Embryonic facial prominence (tissue), 1 donor: ENCODE results near the gene PRKCQ.

ENCODE experiments used
- DNase-seq: peaks from one replicate; pipeline ENCODE4 v3.0.0-alpha.2; 2016; ENCODE audit errors: extremely low spot score

The PRKCQ gene

DNA sequence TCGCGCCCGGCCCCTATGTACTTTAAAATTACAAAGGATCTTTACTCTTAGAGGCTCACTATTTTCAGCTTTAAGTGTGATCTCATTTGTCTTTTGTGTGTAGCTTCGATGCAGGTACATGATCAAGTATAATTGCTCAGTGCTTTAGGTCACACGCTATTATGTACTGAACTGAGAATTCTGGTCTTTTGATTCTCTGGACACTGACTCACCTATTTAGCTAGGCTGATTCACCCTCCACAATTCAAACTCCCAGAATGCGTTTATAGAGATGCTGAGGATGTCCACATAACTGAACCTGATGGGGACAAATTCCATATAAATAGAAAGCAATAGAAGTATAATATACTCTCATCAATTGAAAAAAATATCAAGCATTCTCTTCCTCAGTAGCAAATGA lies 57.8 kb downstream of the PRKCQ start:
- no peak for DNase-seq

GRCh38 chr10:6520138-6520537 lies 59.9 kb downstream of the PRKCQ start:
- DNase-seq: no peak

DNA sequence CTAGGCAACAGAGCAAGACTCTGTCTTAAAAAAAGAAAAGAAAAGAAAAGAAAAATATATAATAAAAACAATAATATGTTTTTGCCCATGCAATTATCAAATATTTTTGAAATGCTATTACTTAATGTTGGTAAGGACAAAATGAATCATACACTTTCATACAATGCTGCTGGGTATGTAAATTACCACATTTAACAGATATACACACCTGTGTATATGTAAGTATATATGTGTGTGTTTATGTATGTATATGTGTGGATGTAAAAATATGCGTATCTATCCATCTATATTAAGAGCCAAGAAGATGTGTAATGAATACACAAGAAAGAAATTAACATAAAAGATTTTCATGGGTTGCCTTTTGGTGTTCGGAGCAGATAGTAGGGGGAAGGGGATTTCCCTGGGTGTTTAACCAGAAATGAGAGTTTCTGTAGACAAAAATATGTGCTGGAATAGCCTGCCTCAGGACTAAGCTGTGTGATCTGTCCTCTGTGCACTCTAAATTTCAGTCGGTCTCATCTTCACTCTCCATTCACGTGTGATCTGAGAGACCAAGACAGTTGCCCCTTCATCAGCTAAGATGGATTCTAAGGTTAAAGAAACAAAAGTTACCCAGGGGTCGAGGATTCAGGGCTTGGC lies 61.2 kb downstream of the PRKCQ start:
- no peak for DNase-seq

DNA sequence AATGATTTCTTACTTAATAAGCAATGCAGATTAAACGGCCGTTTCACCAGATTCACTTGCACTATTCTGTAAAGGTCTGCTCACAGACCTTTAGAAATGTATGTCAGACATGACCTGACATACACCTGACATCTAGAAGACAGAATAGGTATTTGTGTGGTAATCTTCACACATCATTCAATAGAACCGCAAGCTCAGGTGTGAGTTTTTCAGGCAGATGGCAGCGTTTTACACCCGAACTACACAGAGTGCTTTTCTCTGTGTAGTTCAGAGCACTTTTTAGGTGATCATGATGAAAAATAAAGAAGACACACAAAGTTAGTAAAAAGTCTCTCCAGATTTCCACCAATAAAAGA lies 63.2 kb downstream of the PRKCQ start:
- DNase-seq: no peak

- DNase-seq: no peak
These were observed 63.7 kb downstream of the PRKCQ start for GRCh38 chr10:6516281-6516928.

DNA sequence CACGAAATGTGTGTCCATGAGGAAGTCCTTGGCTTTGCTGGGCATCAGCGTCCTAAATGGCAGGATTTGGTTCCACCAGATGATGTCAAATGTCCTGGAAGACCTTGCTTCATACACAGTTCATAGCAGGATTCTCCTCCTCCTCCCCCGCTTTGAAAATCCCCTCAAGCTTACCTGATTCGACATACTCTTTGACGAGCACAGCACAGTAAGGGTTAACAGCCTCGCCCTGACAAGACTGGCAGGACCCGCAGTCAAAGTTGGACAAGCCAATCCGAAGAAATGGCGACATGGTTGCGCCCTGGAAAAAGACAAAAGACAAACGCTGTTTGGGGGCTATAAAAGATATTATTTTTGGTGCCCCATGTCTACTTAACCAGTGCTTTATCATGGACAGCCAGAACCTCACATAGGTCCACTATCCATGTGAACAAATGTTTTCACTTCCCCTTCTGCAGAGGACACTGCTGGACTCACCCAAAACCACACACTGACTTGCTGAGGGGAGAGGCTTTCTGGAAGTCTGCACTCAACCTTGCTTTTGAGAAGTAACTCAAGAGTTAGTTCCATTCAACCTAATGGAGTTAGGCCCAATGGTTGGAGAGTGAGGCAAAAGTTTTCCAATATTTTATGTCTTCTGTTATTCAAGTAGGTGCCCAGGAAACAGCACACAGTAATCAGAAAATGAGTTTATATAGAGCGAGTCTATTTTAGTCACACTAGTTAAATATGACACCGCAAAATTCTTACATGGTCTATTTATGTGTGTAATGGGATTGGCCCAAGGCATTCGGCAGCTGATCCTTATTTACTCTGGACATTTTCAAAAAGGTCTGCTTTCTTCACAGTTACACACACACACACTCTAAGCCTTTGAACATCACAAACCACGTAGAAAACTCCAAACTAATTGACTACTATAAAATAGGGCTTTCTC lies 65.0 kb downstream of the PRKCQ start:
- DNase-seq: no peak

DNA sequence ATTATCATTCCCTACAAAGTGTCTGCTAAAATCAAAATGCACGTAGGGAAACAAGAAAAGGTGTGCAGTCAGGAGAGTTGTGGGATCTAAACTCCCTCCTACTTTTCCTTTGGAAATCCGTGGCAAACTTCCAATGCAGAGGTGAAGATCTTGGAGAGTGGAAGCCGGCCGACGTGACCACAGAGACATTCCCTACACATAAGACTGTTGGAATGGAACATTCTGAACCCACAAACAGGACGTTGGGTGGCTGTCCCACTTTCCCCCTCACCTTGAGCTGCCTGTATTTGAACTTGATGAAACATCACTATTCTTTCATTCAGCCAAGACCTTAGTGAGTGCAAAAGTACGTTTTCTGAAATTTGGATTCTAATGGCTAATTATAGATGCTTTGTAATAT lies 65.9 kb downstream of the PRKCQ start:
- DNase-seq: no peak

DNA sequence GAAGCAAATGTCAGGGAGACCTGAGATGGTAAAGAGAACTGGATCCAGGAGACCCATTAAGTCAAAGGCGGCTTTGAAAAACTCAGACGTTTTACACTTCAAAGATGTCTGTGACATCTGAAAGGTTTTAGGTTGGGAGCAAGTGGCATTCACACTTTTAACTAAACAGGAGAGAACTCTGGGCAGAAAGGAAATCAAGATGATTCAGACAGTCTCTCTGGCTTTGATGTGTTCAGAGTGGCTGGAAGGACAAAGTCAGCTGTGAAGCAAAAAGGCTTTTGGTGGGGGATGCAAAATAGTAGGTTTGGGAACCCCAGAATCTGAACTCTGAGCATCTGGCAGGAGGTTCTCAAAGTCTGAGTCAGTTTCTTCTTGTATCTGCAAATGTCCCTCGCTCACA lies 66.6 kb downstream of the PRKCQ start:
- no peak for DNase-seq

GRCh38 chr10:6512182-6512581 lies 67.9 kb downstream of the PRKCQ start:
- no peak for DNase-seq

DNA sequence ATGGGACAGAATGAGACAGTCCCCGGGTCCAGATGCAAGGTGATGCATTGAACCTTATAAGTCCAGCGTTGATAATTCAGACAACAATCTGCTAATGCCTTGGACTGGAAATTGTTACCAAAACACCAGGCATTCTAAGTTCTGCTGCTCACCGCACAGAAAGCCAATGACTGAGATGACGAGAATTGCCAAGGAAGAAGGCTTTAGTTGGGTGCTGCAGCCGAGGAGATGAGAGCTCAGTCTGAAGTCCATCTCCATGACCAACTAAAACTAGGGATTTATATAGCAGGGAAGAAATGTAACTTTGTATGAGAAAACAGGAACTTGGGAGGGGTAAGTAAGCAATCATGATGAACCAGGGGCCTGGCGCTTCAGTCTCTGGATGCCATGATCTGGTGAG lies 68.7 kb downstream of the PRKCQ start:
- DNase-seq: no peak

GRCh38 chr10:6507311-6507710 lies 72.8 kb downstream of the PRKCQ start:
- no peak for DNase-seq

DNA sequence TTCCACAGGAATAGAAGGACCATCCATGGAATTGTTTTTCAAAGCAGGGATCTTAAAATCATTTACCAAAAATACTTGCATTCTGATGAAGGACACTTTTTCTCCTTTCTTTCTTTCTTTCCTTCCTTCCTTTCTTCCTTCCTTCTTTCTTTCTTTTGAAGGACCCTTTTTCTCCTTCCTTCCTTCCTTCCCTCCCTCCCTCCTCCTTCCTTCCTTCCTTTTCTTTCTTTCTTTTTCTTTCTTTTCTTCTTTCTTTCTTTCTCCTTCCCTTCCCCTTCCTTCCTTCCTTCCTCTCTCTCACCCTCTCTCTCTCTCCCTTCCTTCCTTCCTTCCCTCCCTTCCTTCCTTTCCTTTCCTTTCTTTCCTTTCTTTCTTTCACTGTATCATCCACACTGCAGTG lies 74.8 kb downstream of the PRKCQ start:
- no peak for DNase-seq

DNA sequence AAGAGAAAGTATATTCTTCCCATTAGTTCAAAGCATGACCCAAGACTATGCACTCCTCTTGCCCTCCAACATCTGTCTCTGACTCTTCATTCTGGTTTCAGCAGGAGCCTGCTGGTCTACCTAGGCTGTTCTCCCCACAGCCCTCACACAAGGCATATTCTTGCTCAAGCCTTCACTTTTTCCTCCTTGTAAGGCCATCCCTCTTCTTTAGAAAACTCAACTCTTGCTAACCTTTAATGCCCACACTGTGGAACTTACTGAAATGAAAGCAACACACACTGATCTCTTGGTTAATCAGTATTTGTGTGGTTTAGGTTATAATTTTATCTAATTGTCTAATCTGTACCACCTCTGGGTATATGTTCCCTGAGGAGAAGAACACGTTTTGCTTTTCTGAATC lies 75.8 kb downstream of the PRKCQ start:
- DNase-seq: no peak

DNA sequence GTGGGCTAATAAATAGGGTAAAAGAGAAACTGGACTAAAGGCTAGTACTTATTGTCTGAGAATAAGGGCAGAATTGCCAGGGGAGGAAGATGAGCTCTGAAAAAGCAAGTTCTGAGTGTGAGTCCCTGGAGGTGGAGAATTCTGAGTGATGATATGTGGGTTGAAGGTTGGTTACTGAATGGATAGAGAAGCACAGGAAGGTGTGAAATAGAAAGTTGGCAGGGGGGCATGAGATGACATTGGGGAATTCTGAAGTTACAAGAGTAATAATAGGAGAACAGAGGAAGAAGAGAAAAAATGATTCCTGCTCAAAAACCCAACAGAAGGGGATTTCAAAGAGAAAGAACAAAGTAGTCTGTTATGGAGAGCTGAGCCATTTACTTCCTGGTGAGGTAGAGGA lies 76.9 kb downstream of the PRKCQ start:
- no peak for DNase-seq

GRCh38 chr10:6501931-6502330 lies 78.1 kb downstream of the PRKCQ start:
- no peak for DNase-seq

DNA sequence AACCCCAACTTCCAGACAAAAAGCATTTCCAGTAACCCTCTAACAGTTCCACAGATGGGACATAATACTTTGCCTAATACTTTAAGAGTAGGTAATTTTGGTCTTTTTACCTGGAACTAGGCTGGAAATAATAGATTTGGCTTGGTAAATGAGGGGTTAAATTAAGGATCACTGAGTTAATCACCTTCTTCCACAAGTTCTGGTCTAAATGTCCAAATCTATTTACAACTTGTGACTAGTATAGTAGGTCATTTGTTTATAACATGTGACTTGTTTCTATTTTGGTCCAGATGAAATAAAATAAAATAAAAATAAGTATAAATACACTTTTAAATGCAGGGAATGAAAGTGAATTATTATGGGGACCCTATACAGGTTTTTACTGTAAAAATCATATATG lies 80.1 kb downstream of the PRKCQ start:
- DNase-seq: no peak

- DNase-seq: no peak
These were observed 81.3 kb downstream of the PRKCQ start for GRCh38 chr10:6498771-6499170.

GRCh38 chr10:6497620-6498019 lies 82.5 kb downstream of the PRKCQ start:
- no peak for DNase-seq

GRCh38 chr10:6494936-6495592 lies 85.0 kb downstream of the PRKCQ start:
- no peak for DNase-seq

- no peak for DNase-seq
These were observed 85.6 kb downstream of the PRKCQ start for GRCh38 chr10:6494442-6494819.

DNA sequence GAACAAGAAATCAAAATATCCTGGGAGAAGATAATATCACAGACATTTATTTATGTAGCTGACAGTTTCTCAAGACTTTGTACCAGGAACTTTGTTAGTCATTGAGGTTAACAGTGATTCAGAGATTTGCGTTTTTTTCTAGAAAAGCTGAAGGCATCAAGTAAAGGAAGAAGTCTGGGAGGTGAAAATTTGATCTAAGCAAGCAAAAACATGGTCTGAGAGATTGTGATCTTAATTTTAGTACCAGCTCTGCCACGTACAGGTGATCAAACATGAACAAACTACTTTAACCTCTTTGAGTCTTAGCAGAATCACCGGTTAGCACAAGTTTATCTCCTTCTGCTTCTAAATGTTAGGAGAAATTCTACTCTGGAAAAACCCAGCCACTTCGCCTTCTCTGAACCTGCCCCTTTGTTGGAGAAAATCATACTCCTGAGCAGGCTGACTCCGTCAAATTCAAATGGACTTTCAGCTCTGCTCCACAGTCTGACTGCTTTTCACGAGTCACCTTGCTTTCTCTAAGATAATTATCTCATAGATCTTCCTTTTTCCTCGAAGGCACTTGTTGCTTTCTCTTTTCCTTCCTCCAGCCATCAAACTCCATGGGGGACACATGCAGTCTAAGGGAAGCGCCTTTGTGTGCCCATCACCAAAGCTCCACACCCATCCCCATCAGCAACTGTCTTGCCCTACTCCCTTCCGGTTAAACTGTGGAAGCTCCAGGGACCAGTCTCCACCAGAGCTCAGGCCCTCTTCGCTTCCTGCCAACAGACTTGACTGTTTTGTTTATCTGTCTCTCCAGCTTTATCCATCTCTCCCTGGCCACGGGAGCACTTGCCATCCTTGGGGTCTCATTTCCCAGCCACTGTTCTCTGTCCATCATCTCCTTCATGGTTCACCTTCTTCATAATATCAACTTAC lies 86.3 kb downstream of the PRKCQ start:
- no peak for DNase-seq
